Stimulated activated CD4-positive, alpha-beta T cell treated with anti-CD3 and anti-CD28 coated beads, TNF-alpha, amount 100 ng/mL, for 48 hours (primary cell): ENCODE measurements around the gene WASF3.

Source experiments
- DNase-seq, 3 donors: peaks; one replicate each; pipeline ENCODE4 v3.0.0-alpha.2; 2020; ENCODE audit warnings: low read depth in 3 of 3

The WASF3 gene

DNA sequence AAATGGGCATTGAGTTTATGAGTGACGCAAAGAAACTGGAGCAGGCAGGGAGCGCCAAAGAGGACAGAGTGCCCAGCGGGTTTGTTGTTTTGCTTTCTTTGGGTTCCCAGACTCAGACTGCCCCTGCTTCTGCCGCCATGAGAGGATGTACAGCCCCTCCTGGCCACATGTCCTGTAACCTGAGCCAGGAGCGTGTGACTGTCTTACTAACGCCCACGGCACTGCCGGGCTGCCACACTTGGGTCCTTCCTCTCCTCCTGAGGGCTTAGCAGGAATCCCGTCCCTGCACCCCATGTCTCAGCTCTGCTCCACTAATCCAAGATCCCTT is 122.6 kb downstream of the WASF3 start:
- no peak for DNase-seq

DNA sequence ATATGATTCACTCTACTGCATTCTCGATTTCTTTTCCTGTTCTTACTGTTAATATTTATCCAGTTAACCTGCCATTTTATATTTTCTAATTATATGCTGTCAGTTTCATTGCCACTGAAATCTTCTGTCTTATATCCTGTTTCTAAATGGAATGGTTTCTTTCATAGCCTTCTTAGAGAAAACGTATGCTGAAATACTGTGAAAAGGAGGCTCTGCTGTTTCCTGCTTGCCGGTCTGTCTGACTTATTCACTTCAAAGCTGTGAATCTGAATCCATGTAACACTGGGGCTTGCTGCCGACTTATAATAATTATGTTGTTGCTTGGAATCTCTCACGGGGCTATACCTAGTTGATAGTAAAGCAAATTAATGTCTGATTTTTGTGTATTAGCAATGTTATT is 123.1 kb downstream of the WASF3 start:
- no peak for DNase-seq

DNA sequence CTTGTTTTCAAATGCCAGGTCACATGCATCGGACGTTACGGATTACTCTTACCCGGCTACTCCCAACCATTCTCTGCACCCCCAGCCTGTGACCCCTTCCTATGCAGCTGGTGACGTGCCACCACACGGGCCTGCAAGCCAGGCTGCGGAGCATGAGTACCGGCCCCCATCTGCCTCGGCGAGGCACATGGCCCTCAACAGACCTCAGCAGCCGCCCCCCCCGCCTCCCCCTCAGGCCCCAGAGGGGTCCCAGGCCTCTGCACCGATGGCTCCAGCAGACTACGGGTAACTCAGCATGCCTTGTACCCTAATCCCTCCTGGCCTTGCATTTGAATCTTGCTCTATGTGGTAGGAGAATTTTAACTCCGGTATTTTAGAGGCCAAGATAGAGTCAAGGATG is 123.6 kb downstream of the WASF3 start:
- DNase-seq: no peak

DNA sequence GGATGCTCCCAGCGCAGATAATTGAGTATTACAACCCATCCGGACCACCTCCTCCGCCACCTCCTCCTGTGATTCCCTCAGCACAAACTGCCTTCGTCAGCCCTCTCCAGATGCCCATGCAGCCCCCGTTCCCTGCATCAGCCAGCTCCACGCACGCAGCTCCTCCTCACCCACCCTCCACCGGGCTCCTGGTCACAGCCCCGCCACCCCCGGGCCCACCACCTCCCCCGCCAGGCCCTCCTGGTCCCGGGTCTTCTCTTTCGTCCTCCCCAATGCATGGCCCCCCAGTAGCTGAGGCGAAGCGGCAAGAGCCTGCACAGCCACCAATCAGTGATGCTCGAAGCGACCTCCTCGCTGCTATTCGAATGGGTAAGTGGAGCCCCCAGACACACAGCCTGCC is 125.1 kb downstream of the WASF3 start:
- DNase-seq: no peak

DNA sequence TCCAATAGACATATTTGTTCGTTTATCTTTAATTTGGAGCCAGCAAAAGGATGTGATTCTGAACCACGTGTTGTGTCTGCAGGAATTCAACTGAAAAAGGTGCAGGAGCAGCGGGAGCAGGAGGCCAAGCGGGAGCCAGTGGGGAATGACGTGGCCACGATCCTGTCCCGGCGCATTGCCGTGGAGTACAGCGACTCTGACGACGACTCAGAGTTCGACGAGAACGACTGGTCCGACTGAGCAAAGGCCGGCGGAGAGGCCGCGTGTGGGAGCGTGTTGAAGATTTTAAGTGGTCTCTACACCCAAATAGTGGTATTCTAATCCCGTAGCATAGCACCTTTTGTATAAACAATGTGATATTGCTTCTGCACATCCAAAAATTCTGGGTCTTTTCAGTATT is 128.1 kb downstream of the WASF3 start:
- DNase-seq: no peak

DNA sequence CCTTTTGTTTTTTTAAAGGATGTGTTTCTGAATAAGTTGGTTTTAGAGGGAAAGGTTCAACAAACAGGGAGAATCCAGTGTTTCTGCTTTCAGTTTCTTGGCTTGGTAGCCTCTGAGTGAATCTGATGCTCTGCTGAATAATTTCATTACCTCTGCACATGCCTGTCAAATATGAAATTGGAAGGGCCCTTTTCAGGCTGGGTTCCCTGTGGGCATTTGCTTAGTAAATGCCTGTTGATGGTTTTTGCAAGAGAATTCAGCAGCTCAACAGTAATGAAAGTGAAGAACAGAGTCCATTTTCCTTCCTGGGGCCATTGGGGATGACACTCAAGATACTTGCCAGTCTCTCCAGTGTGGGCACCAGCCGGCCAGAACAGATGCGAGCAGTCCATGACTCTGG is 128.8 kb downstream of the WASF3 start:
- no peak for DNase-seq

DNA sequence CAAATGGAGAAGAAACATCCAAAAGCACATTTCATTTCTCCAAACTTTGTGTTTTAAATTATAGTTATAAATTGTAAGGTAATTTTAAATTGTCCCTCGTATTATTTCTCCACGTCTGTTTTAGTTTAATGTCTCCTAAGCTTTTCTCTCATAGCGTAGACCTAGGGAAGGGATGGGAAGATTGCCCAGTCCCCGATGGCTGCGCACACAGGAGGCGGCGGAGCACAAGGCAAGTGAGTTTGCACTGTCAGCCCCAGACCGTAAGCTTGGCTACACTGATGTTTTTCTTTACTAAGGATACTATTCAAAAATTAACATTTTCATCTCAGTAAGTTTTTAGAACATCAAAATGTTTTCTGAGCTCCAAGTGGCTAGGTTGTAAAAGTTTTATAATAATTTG is 130.8 kb downstream of the WASF3 start:
- DNase-seq: no peak

DNA sequence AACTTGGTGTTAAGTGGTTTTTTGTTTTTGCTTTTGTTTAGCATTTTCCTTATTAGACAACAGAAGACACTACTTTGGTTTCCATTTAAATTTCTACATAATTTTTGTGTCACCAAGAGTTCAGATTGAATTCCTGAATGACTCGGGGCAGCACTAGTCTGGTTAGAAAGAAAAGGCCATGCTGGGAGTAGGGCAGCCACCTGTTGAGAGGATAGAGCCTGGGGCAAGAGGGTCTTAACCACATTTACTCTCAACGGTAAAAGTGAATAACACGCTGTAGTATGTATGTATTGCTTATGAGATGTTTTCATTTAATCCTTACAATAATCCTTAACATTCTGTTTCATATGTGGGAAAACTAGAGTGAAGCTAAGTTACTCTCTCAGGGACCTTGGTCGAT is 131.5 kb downstream of the WASF3 start:
- DNase-seq: no peak

DNA sequence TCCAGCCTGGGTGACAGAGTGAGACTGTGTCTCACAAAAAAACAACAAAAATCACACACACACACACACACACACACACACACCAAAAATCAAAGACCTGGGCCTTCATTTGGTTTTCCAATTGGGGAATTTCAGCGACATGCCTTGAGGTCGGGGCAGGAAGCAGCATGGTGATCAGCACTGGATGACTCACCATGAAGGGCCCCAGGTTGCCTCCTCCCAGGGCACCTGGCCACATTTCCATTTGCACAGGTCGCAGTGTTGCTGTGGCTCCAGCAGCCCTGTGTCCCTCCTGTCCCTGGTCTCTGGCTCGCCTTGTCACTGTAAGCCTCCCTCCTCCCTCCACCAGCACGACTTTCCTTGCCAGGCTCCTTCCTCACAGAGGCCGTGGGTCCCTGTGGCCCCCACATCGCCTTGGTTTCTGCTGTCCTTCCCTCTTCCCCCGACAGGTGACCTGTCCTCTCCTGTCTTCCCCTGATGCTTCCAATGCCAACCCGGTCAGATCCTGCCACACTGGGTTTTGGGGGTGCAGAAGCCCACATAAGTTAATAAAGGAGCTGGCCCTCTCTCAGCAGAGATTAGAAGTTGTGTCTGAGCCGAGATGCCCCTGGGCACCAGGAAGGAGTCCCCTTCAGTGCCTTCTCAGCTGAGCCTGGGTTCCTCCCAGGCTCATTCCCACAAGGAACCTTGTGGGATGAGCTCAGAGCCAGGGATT is 136.4 kb downstream of the WASF3 start:
- DNase-seq: no peak

DNA sequence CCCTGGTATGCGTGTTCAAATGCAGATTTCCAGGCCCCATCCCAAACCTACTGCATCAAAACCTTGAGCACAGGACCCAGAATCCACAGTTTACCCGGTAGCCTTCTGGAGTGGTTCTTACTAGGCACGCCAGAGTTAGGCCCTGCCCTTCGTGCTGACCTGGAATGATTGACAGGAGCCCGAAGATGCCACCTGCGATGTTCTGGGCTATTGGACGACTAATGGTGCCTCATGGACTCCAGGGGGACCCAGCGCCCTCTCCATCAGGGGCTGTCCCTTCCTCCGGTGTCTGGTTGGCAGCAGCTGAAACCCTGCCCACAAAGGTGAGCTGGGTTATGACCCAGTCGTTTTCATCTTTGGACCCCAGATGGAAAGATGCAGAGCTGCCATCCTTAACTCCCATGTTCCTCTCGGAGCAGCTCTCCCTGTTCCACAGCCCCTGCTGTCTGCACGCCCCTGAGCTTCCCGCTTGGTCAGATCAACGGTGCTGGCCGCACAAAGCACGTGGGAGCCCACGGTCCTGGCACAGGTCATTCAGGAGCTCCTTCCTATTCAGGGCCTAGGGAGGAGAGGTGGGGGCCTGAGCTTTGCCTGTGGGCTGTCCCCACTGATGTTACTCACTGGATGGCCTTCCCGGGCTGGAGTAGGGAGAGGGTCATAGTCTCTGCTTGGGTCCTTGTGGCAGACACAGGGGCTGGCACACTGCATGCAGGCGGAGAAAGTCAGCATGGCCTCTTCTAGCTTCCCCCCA is 137.3 kb downstream of the WASF3 start:
- DNase-seq: no peak

DNA sequence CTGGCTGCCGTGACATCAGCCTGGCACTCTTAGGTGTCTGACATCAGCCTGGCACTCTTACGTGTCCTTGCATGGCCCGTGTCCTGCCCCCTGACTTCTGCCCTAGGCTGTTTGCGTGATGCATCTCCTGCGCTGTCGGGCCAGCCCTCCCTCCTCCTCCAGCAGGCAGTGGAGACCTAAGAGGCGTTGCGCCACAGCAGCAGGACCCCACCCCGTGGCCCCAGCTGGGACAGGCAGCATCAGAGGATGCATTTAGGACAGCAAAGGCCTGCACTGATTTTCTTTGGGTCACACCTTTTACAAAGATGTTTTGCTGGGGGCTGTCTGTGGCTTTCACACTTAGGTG is 137.8 kb downstream of the WASF3 start:
- no peak for DNase-seq

DNA sequence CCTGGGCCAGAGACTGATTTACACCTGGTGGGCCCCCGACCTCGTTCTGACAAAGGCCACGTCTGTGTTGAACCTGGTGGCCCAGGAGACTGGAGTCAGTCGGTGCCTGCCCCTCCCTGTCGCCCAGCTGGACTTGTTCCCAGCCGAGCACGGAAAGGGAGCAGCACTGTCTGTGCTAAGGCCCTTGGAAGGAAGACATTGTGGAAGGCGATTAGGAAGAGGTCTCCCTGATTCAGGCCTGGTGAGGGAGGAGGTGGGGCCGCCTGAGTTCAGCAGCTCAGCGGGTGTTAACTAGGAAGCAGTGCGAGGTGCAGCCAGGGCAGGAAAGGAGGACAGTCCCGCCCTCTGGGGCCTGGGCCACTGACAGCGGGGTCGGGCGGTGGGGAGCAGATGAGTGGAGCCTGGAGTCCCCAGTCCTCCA is 138.4 kb downstream of the WASF3 start:
- no peak for DNase-seq

DNA sequence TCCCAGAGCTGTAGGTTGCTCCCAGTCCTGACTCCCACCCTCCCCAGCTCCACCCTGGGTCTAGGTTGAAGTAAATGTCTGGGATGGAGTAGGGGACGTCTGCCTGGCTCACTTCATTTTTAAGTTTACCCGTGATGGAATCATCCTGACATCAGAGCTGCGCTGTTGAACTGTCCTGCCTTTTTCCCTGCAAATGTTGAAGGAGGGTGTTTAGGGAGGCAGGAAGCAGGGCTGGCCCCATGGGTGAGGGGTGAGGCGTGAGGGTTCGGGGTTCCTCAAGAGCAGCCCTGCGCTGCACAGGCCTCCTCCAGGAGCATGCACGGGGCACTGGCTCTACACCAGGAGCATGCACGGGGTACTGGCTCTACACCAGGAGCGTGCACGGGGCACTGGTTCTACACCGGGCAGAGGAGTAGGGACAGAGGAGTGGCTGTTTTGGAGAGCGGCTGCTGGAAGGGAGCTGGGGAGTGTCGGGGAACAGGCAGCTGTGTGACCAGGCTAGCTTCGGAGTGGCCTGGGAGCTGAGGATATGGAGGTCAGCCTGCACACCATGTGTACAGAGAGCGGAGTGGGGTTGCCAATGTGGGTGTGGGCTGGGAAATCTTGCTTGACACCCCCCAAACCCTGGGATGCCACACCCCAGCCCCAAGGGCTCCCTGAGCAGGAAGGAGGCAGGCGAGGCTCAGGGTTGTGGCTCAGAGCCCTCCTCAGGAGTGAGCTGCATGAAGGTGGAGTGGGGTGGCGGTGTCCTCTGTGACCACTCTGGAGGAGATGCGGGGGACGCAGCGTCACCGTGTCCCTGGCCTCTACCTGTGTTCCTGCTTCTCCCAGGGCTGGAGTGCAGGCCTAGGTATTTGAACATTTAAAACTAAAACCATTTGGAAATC is 139.8 kb downstream of the WASF3 start:
- DNase-seq: no peak

DNA sequence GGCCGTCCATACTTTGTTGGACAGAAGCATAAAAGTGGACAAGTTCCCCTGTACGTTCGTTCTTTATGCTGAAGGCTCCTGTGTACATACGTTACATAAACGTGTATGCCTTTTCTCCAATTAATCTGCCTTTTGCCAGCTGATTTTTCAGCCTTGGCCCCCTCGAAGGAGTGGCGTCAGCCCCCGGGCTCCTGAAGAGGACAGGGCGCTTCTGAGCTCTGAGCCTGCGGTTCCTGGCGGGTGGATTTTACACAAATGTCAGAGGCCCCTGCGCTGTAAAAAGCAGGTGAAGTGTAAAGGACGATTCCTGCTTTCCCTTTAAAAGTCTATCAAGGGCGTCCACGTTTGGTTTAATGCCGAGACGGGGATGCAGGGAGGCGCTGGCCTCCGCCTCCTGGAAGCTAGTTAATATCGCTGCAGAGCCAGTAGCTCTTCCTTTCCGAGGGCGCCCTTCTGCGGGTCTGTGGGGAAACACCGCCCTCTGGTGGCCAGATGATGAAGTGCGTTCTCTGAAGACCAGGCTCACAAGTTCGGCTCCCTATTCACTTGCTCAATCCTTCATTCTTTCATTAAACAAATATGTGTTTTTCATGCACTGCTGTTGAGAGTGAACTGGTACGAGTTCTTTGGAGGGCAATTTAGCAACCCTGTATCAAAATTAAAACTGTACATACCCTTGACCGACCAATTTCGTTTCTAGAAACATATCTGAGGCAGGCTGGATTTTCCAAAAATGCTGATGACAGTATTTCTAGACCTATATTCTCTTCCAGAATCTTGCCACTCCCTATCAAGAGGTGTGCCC is 141.1 kb downstream of the WASF3 start:
- DNase-seq: peak; percentile 55 to 58 (median 56)

DNA sequence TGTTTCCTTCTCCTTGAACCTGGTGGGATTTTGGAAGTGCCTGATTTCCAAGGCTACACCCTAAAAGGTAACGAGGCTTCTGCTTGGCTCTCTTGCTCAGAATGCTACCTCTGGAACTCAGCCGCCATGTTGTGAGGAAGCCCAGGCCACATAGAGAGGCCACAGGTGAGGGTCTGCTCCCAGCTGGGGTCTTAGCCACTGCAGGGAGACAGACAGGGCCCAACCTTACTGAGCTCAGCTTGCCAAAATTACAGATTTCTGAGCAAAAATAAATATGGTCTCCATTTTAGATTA is 141.7 kb downstream of the WASF3 start:
- DNase-seq: no peak

DNA sequence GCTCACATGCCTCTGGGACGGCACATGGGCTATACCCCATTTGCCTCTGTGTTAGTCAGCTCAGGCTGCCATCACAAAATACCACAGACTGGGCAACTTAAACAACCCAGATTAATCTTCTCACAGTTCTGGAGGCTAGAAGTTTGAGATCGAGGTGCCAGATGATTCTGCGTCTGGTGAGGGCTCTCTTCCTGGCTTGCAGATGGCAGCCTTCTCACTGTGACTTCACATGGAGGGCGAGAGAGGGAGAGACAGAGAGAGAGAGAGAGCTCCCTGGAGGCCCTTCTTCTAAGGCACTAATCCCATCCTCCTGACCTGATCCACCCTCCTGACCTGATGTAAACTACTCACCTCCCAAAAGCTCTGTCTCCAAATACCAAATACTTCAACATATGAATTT is 148.1 kb downstream of the WASF3 start:
- no peak for DNase-seq

DNA sequence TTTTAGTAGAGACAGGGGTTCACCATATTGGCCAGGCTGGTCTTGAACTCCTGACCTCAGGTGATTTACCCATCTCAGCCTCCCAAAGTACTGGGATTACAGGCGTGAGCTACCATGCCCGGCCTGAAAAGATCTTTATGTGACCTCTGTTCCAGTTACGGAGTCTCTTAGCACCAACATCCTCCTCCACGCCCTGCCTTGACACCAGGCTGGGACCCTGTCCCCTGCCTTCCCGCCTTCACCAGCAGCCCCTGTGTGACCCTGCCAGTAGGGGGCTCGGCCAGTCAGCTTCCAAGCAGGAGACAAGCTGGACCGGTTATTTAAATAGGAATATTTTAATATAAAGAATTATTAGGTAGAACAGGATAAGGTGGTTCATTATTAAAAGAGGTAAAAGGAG is 148.9 kb downstream of the WASF3 start:
- DNase-seq: no peak

DNA sequence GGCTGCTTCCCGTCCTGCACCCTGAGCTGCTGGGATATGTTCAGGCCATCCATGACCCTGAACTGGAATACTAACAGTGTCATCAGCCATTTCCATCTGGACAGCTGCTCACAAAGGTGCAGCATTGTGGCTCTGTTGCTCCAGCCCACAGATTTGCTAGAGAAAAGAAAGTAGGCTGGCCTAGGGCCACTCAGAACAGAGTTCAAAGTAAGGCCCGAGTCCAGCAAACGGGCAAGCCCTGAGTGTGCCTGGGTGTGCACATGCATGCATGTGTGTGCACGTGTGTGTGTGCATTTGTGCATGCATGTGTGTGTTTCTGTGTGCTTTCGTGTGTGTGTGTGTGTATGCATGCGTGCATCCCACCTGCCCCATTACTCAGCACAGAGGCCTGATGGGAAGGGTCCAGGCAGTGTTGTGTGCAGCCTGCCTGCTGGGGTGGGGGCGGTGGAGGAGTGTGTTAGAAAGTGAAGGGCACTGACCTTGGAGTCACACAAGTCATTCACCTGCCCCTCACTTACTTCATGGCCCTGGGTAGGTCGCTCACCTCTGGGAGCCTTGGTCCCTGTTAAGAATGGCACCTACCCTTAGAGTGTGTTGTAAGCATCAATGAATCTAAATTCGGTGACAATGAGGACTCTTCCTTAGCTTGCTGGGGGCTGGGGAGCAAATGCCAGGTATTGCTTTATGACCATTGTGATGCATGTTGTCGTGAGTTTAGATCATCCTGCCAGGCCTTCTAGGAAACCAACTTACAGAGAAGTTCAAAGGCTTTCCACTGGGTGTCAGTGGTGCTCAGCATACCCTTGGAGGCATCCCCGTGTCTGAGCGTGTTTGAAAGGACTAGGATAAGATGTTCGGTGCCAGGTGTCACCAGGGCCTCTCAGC is 149.9 kb downstream of the WASF3 start:
- peak in 2 of 3 donors; percentile 11 to 31 for DNase-seq

DNA sequence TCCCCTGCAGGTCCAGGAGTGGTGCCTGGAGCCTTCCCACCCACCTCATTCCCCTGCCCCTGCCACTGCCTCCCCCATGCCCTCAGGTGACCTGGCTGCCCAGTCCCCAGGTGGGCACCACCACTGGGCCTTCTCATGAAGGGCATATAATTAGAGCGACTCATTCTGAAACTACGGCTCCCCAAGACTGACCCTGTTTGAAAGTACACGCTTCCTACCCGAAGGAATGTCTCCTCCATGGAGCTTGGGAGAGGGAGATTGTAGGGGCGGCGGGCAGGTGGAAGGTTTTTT is 150.5 kb downstream of the WASF3 start:
- DNase-seq: no peak

DNA sequence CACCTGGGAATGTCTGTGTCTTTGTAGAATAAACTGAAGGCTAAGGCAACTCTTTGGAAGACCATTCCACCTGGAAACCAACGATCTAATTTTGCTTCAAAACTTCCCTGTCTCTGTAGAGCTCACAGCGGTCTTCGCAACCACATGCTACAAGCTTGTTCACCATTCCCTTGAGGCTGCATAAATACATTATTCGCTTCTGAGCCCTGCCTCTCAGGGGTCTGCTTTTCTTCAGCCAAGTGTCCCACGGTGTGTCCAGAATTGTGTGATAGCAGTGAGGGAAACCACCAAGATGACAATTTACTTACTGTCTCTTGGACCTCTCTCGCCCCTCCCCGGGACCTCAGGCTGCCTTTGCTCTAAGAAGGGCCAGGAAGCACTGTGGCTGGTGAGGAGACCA is 152.0 kb downstream of the WASF3 start:
- DNase-seq: no peak

DNA sequence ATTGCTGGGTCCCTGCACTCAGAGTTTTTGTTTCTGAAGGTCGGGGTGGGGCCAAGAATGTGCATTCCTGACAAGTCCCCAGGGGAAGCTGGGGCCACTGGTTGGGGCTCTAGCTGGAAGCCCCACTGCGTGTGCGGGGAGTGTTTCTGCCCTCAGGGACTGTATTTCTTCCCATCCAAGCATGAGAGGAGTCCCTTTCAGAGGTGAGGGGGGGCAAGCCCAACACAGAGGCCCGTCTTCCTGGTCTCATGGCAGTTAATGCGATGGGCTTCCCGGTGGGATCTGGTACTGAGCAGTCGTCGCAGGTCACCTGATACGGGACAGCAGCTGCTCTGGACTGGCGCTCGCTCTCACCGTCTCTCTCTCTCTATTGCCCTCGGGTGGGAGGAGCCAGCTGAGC is 152.7 kb downstream of the WASF3 start:
- no peak for DNase-seq
